ENCODE measurements around the gene HECTD1. TPM values are rescaled to one million over a fixed set of nuclear protein-coding genes. Genes with fewer than 3 reads are reported as not detected.

HECTD1 gene
- total RNA-seq, 1 experiment from 2014 or later: 101 TPM

DNA sequence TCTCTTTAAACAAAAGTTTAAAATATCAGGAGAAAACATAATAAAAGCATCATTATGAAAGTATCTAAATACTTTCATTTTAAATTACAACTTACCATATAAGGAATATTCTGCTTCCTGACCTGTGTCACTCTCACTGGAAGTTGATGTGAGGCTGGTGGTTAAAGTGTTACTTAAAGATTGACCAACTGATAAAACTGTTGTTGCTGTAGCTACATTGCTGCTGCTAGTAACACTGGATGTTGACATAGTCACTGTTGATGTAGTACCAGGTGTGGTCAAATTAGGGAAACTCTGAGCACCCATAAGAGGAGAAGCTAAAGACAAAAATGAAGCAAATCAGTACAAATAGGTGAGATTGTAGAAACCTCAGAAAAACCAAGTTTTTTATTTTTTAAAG is 79.9 kb downstream of the HECTD1 start:
- intact Hi-C loops (cut with micrococcal nuclease; ENCODE audit: unreplicated experiment) (no loop called here), in situ Hi-C loops (cut with HindIII; ENCODE audit: low pct_unique_long_range_greater_than_20kb, low sequenced_read_pairs) (no loop called here)
- ATAC-seq (no peak), DNase-seq (ENCODE audit: low read depth, low spot score) (no peak)
- Histone ChIP-seq H3K9me3 (ENCODE audit: control insufficient read depth, insufficient read depth, low read depth, low read length) (no peaks in the 10 kb centered on the region), H3K27me3 (ENCODE audit: control insufficient read depth, insufficient read depth, low read length) (no peaks in the 10 kb centered on the region), H3K4me1 (ENCODE audit: control insufficient read depth, insufficient read depth, low read length) (no peaks in the 10 kb centered on the region), H3K36me3 (ENCODE audit: control insufficient read depth, insufficient read depth, low read length) (peaks cover 40% of the 10 kb centered on the region), H3K4me3 (ENCODE audit: low read depth in 2 of 2, low read length in 2 of 2) (no peak overlapping the region), H3K27ac (ENCODE audit: low read length) (no peak overlapping the region)
- ChIA-PET CTCF (no interaction called here), POLR2A (interaction anchor here (0.5 kb wide), 1 partner anchor 199 kb away, joined by 3 read pairs; no protein-coding TSS in a partner anchor)
- no peak for TF ChIP-seq TCF7L2 (IDR thresholded peaks at IDR 0.05; ENCODE audit: low read depth, low read length)
- no peak for TF ChIP-seq POLR2AphosphoS5 (IDR thresholded peaks at IDR 0.05; ENCODE audit: low read depth, low read length)
- TF ChIP-seq SIN3A (IDR thresholded peaks at IDR 0.05; ENCODE audit: borderline replicate concordance, insufficient read depth, low read depth, low read length): no peak
- no peak for TF ChIP-seq CTCF (IDR thresholded peaks at IDR 0.05)
- TF ChIP-seq, protein P1, sequence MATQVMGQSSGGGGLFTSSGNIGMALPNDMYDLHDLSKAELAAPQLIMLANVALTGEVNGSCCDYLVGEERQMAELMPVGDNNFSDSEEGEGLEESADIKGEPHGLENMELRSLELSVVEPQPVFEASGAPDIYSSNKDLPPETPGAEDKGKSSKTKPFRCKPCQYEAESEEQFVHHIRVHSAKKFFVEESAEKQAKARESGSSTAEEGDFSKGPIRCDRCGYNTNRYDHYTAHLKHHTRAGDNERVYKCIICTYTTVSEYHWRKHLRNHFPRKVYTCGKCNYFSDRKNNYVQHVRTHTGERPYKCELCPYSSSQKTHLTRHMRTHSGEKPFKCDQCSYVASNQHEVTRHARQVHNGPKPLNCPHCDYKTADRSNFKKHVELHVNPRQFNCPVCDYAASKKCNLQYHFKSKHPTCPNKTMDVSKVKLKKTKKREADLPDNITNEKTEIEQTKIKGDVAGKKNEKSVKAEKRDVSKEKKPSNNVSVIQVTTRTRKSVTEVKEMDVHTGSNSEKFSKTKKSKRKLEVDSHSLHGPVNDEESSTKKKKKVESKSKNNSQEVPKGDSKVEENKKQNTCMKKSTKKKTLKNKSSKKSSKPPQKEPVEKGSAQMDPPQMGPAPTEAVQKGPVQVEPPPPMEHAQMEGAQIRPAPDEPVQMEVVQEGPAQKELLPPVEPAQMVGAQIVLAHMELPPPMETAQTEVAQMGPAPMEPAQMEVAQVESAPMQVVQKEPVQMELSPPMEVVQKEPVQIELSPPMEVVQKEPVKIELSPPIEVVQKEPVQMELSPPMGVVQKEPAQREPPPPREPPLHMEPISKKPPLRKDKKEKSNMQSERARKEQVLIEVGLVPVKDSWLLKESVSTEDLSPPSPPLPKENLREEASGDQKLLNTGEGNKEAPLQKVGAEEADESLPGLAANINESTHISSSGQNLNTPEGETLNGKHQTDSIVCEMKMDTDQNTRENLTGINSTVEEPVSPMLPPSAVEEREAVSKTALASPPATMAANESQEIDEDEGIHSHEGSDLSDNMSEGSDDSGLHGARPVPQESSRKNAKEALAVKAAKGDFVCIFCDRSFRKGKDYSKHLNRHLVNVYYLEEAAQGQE (IDR thresholded peaks at IDR 0.05; ENCODE audit: insufficient read depth in 1 of 2, low read depth in 2 of 2, low read length in 1 of 2): no peak
- no TSS peak for BruUV-seq (replicated peaks)

GRCh38 chr14:31126680-31127079 is 80.9 kb downstream of the HECTD1 start:
- Histone ChIP-seq H3K4me3 (ENCODE audit: low read depth in 2 of 2, low read length in 2 of 2) (no peak overlapping the region), H3K36me3 (ENCODE audit: control insufficient read depth, insufficient read depth, low read length) (peaks cover 39% of the 10 kb centered on the region), H3K27ac (ENCODE audit: low read length) (no peak overlapping the region), H3K4me1 (ENCODE audit: control insufficient read depth, insufficient read depth, low read length) (no peaks in the 10 kb centered on the region), H3K9me3 (ENCODE audit: control insufficient read depth, insufficient read depth, low read depth, low read length) (no peaks in the 10 kb centered on the region), H3K27me3 (ENCODE audit: control insufficient read depth, insufficient read depth, low read length) (no peaks in the 10 kb centered on the region)
- ChIA-PET CTCF (no interaction called here), POLR2A (no interaction called here)
- no peak for ATAC-seq
- DNase-seq (ENCODE audit: low read depth, low spot score): no peak
- TF ChIP-seq SIN3A (IDR thresholded peaks at IDR 0.05; ENCODE audit: borderline replicate concordance, insufficient read depth, low read depth, low read length) (no peak), POLR2AphosphoS5 (IDR thresholded peaks at IDR 0.05; ENCODE audit: low read depth, low read length) (no peak), CTCF (IDR thresholded peaks at IDR 0.05) (no peak), TCF7L2 (IDR thresholded peaks at IDR 0.05; ENCODE audit: low read depth, low read length) (no peak)
- TF ChIP-seq, protein P1 (IDR thresholded peaks at IDR 0.05; ENCODE audit: insufficient read depth in 1 of 2, low read depth in 2 of 2, low read length in 1 of 2): no peak
- no TSS peak for BruUV-seq (replicated peaks)
- in situ Hi-C loops (cut with HindIII; ENCODE audit: low pct_unique_long_range_greater_than_20kb, low sequenced_read_pairs) (no loop called here), intact Hi-C loops (cut with micrococcal nuclease; ENCODE audit: unreplicated experiment) (no loop called here)

Data from Panc1 (cell line).